Head of caudate nucleus (tissue), 42 donors: ENCODE results near the gene GIPC1.
"Not testable (repeated sequence)": the region's sequence is repeated elsewhere in the genome, so short reads cannot be mapped to it uniquely, and the experiment has no call there.

Source experiments
- DNase-seq, 42 donors: peaks; one replicate each; pipeline versions ENCODE4 v3.0.0 to v3.0.0-alpha.2; 2020 to 2021; ENCODE audit warnings: mixed read lengths in 7 of 42
- intact Hi-C: fragments of 100-400 bp; cut with DNase I; formaldehyde crosslinking; loops from one replicate; pipeline ENCODE4 v1.15.0; 2022

Gene GIPC1

DNA sequence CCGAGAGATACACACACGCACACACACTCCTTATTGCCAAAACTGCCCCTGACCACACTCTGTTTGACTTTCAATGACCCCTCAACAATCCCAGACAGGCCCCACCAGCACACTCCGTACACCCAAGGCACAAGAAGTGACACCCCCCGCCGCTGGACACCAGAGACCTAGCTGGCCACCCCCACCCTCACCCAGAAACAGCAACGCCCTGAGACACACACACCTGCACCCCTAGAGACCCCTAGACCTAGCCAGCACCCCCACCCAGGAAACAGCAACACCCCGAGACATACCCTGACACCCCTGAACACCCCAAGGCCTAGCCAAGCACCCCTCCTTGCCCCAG lies 19.6 kb downstream of the GIPC1 start:
- no peak for DNase-seq
- intact Hi-C loops: no loop called here

DNA sequence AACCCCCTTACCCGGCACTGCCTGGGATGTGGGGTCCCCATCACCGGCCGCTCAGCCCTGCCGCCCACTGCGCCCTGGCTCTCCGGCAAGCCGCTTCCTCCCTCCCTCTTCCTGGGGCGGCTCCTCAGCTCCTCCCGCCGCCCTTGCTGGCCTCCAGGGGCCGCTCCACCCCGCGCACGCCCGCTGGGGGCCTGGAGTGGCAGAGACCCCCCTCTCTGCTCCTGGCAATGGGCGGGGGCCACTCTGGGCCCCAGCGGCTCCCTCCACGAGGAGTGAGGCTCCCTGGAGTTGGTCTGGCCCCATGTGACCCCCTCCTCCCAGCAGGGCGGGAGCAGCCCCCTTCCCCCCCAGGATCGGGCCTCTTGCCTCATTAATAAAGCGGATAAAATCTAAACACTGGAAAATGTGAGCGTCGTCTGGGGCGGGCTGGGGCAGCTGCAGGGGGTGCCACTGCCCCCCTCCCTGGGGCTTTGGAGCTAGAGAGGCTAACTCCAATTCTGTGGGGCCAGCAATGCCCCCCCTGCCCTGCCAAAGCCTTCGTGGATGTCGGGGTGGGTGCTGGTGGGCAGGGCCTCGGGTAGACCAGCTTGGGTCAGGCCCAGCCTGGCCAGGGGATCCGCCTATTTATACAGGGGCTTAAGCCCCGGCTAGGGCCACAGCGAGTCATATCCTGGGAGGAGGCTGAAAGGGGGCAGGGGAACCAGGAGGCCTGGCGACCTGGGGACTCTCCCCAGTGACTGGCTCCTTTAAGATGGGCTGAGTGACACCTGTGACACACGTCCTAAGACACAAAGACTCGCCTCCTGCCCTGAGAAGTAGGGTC lies 20.5 kb downstream of the GIPC1 start, which contains the start of gene PTGER1:
Gene PTGER1, minus strand, starts transcription at position 104 of the 823 bp plus-strand sequence. CDS start 1,034 bp downstream, outside the sequence.
- intact Hi-C loops: no loop called here

DNA sequence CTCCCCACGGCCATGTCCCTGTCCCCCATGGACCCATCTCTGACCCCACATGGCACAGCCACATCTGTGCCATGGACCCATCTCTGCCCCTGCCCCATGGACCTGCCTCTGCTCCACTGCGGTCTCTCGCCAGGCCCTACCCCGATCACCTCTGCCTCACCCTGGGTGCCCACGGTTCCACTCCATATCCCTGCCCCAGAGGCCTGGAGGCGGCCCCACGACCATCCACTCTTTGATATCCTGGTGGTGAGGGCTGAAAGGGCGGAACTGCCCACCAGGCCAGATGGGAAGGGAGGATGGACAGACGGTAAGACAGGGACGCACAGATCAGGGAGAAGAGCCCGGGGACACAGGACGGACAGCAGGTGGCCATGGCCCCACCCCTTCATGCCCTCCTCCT lies 21.1 kb downstream of the GIPC1 start:
- intact Hi-C loops: loop anchor here (5.0 kb wide), 1 partner anchor 338 kb away; the partner anchor contains the start of gene ASF1B
- no peak for DNase-seq

More for the DNA sequence above, 20.5 kb downstream of the GIPC1 start, which contains the start of gene PTGER1:
- DNase-seq: no peak

DNA sequence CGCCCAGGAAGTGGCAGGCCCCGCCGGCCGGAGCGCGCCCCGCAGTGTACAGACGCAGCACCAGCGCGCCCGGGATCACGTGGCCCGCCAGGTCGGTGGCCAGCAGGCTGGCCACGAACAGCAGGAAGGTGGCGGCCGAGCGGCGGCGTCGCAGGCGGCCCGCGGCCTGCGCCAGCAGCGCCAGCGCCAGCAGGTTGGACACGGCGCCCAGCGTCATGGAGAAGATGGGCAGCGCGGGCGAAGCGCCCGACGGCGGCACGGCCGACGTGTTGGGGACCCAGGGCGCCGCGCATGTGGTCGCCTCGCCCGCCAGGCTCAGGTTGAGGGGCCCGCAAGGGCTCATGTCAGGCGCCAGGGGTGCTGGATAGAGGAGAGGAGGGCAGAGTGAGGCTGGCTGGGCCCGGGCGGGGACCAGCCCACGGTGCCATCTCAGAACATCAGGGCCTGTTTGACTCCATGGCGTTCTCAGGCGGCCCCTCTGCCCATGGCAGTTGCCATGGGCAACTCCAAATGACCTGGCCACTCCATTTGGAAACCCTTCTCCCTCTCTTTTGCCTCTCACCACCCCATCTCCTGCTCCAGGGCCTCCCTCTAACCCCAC lies 21.8 kb downstream of the GIPC1 start:
- intact Hi-C loops: loop anchor here (5.0 kb wide), 1 partner anchor 337 kb away; the partner anchor contains the start of gene ASF1B
- DNase-seq: peak in 16 of 42 donors; percentile 32 to 74 (median 44)

DNA sequence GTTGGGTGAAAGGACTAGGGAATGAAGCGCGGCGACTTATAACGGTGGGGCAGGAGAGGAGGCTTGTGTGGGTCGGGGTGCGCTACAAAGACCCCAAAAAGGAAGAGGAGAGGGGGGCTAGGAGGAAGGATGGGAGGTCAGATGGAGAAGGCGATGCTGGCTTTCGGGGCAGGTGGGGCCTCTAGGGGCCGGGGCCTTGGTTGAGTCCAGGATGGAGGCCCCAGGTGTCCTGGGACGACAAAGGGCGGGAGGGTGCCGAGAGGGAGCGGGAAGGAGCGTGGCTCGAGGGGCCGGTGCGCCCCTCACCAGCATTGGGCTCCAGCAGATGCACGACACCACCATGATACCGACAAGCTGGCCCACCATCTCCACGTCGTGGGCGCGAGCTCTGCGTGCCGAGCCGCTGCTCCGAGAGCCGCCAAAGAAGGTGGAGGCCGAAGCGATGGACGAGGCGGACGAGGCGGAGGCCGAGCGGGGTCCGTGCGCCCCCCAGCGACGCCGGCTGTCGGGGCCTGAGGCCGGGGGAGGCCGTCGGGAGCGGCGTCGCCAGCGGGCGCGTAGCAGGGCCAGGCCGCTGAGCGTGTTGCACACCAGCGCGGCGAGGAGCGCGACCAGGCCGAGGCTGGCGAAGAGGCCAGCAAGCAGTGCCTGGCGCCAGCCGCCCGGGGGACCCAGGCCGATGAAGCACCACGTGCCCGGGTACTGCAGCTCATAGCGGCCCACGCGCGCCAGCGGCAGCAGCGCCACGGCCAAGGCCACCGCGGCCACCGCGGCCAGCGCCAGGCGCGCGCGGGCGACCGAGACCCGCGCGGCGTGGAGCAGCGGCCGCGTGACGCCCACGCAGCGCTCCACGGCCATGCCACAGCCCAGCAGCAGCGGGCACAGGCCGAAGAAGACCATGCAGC lies 22.6 kb downstream of the GIPC1 start:
- DNase-seq: peak in 6 of 42 donors; percentile 16 to 48 (median 36)
- intact Hi-C loops: loop anchor here (5.0 kb wide), 1 partner anchor 336 kb away; the partner anchor contains the start of gene ASF1B

DNA sequence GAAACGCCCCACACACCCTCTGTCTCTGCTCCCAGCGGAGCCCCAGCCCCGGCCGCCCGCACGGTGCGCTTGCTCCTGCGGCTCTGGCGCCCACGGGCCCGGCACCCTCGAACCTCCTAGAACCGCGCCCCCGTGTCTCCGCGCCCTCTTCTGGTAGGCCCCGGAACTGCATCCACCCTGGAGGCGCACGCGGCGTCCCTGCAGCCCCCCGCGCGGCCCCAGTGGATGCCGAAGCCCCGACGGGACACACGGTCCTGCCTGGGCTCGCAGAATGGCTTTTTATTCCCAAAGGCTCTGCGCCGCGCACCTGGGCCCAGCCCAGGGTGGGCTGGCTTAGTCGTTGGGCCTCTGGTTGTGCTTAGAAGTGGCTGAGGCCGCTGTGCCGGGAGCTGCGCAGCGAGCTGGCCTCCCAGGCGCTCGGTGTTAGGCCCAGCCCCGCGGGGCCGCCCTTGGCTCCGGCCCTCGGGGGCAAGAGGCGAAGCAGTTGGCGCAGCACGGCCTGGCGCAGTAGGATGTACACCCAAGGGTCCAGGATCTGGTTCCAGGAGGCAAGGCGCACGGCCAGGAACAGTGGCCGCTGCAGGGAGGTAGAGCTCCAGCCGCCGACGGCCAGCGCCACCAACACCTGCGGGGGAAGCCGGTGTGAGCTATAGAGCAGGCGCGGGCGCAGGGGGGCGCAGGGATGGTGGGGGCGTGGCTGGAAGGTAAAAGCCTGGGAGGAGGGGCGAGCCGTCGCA lies 23.6 kb downstream of the GIPC1 start:
- peak; percentile 46 to 91 (median 81) for DNase-seq
- intact Hi-C loops: loop anchor here (5.0 kb wide), 1 partner anchor 335 kb away; the partner anchor contains the start of gene ASF1B

DNA sequence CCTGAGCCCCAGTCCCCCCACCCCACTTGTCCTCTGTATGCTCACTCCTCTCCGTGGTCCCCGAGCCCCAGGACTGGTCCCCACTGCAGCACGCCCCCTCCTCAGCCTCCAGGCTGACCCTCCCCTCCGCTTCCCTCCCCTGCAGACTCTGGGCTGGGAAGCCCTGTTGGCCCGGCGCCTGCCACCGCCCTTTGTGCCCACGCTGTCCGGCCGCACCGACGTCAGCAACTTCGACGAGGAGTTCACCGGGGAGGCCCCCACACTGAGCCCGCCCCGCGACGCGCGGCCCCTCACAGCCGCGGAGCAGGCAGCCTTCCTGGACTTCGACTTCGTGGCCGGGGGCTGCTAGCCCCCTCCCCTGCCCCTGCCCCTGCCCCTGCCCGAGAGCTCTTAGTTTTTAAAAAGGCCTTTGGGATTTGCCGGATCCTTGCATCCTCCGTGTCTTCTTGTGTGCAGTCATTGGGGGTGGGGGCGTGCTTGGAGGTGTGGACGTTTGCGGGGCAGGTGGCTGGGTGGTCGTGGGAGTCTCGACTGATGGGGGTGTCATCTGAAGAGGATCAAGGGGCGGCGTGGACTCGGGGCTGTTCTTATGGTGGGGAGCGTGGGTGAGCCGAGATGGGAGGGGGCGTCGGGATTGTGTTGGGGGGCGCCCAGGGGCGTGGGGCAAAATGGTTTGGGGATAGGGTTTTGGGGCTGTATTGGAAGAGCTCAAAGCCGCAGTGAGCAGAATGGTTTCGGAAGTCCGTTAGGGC lies 24.3 kb downstream of the GIPC1 start:
- intact Hi-C loops: loop anchor here (5.0 kb wide), 1 partner anchor 334 kb away; the partner anchor contains the start of gene ASF1B
- DNase-seq: no peak

DNA sequence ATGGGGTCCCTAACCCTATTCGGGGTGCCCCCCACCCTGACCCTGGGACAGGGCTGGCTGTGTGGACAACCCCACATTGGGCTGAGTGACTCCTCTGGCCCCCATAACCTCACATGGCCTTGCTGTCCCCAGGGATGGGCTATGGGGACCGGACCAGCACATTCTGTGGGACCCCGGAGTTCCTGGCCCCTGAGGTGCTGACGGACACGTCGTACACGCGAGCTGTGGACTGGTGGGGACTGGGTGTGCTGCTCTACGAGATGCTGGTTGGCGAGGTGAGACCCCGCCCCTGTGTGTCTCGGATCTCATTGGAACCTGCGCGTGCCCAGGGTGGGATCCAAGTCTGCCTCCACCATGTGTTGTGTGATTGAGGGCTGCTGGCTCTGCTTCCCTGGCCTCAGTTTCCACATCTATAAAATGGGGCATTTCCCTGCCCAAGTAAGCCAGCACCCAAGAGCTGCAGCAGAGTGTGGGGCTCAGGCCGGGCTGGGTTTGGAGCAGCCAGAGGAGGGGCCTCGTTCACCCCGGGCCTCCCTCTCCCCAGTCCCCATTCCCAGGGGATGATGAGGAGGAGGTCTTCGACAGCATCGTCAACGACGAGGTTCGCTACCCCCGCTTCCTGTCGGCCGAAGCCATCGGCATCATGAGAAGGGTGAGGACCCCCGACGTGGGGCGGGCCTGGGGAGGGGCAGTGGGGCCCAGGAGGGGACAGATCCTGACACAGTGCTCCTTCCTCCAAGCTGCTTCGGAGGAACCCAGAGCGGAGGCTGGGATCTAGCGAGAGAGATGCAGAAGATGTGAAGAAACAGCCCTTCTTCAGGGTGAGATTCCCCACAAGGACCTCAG lies 25.7 kb downstream of the GIPC1 start:
- no peak for DNase-seq
- intact Hi-C loops: loop anchor here (5.0 kb wide), 1 partner anchor 333 kb away; the partner anchor contains the start of gene ASF1B

DNA sequence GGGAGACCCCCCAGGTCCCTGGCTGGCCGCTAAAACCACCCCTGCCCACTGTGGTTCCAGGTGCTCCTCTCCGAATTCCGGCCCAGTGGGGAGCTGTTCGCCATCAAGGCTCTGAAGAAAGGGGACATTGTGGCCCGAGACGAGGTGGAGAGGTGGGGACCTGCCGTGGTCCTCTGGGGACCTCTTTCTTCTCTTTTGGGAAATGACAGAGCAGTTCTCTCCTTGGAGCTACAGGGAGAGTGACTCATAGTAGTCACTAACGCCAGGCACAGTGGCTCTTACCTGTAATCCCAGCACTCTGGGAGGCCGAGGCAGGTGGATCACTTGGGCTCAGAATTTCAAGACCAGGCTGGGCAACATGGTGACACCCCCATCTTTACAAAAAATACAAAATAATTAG lies 28.1 kb downstream of the GIPC1 start:
- no peak for DNase-seq
- intact Hi-C loops: no loop called here

DNA sequence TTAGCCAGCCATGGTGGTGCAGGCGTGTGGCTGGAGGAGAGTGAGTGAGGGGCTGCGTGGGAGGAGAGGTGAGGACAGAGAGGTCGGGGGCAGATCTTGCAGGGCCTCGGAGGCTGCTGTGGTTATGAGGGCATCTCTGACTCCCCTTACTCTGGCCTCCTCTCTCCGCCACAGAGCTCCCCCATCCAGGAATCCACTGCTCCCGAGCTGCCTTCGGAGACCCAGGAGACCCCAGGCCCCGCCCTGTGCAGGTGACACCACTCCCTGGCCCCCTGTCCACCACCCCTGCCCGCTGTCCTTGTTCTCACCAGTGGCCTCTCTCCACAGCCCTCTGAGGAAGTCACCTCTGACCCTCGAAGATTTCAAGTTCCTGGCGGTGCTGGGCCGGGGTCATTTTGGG lies 28.5 kb downstream of the GIPC1 start:
- intact Hi-C loops: no loop called here
- DNase-seq: no peak

DNA sequence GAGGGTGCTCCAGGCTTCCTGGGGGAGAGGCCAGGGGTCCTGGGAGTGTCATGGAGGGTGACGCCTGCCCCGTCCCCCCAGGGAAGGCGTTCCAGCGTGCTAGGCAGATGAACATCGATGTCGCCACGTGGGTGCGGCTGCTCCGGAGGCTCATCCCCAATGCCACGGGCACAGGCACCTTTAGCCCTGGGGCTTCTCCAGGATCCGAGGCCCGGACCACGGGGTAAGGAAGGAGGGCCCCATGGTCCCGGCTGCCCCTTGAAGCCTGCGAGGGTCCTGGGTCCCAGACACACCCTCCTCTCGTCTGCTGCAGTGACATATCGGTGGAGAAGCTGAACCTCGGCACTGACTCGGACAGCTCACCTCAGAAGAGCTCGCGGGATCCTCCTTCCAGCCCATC lies 32.2 kb downstream of the GIPC1 start:
- intact Hi-C loops: no loop called here
- DNase-seq: no peak

DNA sequence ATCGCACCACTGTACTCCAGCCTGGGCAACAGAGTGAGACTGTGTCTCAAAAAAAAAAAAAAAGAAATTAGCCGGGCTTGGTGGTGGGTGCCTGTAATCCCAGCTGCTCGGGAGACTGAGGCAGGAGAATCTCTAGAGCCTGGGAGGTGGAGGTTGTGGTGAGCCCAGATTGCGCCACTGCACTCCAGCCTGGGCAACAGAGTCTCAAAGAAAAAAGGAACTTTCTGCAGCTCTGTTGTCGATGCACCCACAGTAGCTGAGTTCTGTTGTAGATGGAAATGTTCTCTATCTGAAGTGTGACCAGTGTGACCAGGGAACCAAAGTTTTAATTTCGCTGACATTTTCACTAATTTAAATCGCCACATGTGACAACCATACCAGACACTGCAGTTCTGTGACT lies 33.5 kb downstream of the GIPC1 start:
- DNase-seq, intact Hi-C loops: not testable (repeated sequence)

DNA sequence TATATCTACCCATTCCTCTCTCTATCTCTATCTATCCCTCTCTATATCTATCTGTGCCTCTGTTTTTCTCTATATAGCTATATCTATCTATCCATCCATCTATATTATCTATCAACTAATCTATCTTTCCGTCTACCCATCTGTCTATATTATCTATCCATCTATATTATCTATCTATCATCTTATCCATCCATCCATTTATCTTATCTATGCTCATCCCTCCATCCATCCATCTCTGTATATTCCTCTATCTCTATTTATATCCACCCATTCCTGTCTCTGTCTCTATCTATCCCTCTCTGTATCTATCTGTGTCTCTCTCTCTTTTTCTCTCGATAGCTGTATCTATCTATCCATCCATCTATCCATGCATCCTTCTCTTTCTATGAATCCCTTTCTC lies 35.0 kb downstream of the GIPC1 start:
- intact Hi-C loops: no loop called here
- DNase-seq: no peak

DNA sequence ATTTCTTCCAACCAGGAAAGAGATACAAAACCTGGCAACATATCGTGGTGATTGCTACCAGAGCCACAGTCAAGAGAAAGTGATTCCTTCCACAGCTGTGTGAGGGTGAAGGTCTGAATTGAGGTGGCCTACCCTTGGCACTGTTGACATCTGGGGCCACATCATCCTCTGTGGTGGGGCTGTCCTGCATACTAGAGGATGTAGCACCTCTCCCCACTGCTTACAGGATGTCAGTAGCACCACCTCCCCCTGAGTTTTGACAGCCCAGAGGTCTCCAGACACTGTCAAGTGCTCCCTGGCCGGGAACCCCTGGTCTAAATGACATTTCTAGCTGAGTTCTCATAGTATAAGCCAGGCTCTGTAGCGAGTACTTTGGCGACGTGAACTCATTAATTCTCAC lies 36.2 kb downstream of the GIPC1 start:
- intact Hi-C loops: no loop called here
- no peak for DNase-seq

DNA sequence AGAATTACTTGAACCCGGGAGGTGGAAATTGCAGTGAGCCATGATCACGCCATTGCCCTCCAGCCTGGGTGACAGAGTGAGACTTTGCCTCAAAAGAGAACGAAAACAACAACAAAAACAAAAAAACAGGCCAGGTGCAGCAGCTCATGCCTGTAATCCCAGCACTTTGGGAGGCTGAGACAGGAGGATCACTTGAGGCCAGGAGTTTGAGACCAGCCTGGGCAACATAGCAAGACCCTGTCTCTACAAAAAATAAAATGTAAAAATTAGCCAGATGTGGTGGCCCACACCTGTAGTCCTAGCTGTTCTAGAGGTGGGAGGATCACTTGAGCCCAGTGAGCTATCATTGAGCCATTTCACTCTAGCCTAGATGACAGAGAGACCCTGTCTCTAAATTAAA lies 43.6 kb downstream of the GIPC1 start:
- DNase-seq, intact Hi-C loops: not testable (repeated sequence)

DNA sequence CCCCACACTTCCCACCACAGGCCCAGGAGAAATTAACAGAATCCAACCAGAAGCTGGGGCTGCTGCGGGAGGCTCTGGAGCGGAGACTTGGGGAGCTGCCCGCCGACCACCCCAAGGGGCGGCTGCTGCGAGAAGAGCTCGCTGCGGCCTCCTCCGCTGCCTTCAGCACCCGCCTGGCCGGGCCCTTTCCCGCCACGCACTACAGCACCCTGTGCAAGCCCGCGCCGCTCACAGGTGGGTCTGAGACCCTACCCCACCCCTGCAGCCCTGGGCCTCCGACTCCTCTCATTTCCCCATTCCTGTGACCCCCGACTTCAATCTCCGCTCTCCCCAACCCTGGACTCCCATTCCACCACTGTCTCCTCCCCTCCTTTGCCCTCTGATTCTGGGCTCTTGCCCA lies 45.1 kb downstream of the GIPC1 start:
- intact Hi-C loops: no loop called here
- DNase-seq: no peak
